ENCODE data around the gene UPB1.

The UPB1 gene

GRCh38 chr22:24566899-24567511 lies 71.9 kb downstream of the UPB1 start:
- no peak for DNase-seq (ENCODE audit: low read depth)

GRCh38 chr22:24567668-24568067 lies 72.5 kb downstream of the UPB1 start:
- DNase-seq (ENCODE audit: low read depth), result no peak

- DNase-seq (ENCODE audit: low read depth), result no peak
Measured at GRCh38 chr22:24571266-24571665, 76.1 kb downstream of the UPB1 start.

- no peak for DNase-seq (ENCODE audit: low read depth)
Measured at GRCh38 chr22:24576778-24577177, 81.6 kb downstream of the UPB1 start.

All from ELR (cell line).